Esophagus squamous epithelium (tissue), 5 donors: ENCODE data around the gene S100A1. TPM values are rescaled to one million over a fixed set of nuclear protein-coding genes. Genes with fewer than 3 reads are reported as not detected.
"Not testable (repeated sequence)": the region's sequence is repeated elsewhere in the genome, so short reads cannot be mapped to it uniquely, and the experiment has no call there.

Source experiments
- DNase-seq: peaks from one replicate; lab custom pipeline; 2025; lab: John Stamatoyannopoulos, UW
- H3K27ac ChIP-seq, 4 donors: fragments of 200-600 bp; sonication (generic); one replicate each; pipeline ENCODE4 v1.5.1; 2016 to 2019; ENCODE audit warnings: mild to moderate bottlenecking in 1 of 4
- H3K27me3 ChIP-seq, 4 donors: fragments of 200-600 bp; sonication (generic); 1 replicate in 3 of 4; 2 replicates in 1 of 4; pipeline versions ENCODE4 v1.5.1 to v1.6.0; 2017 to 2021; ENCODE audit warnings: antibody characterized with exemption in 1 of 4
- H3K36me3 ChIP-seq, 3 donors: fragments of 200-600 bp; sonication (generic); one replicate each; pipeline ENCODE4 v1.5.1; 2016 to 2019
- H3K4me1 ChIP-seq, 3 donors: fragments of 200-600 bp; sonication (generic); one replicate each; pipeline ENCODE4 v1.5.1; 2017 to 2019
- H3K4me3 ChIP-seq, 4 donors: fragments of 200-600 bp; sonication (generic); 1 replicate in 3 of 4; 2 replicates in 1 of 4; pipeline ENCODE4 v1.5.1; 2016 to 2019; ENCODE audit warnings: mild to moderate bottlenecking in 2 of 4, moderate library complexity in 1 of 4
- H3K9me3 ChIP-seq, 3 donors: fragments of 200-600 bp; sonication (generic); one replicate each; pipeline ENCODE4 v1.5.1; 2016 to 2019
- CTCF ChIP-seq, 6 experiments: fragments of 450-650 bp in 4 of 6; fragments of 200-600 bp in 2 of 6; sonication (generic) in 2 of 6; IDR thresholded peaks; one replicate each; pipeline ENCODE4 v1.5.1; 2016 to 2019; ENCODE audit warnings: antibody characterized with exemption in 6 of 6, mild to moderate bottlenecking in 4 of 6, moderate library complexity in 4 of 6
- POLR2A ChIP-seq, 4 donors: fragments of 450-650 bp; IDR thresholded peaks; one replicate each; pipeline ENCODE4 v1.6.1; 2017; ENCODE audit warnings: antibody characterized with exemption in 4 of 4, mild to moderate bottlenecking in 4 of 4, moderate library complexity in 3 of 4
- WGBS, 2 donors: methylation state at CpG; one replicate each; pipeline ENCODE4 v1.1.5; 2018; 5-methylcytosine and 5-hydroxymethylcytosine counted together
- intact Hi-C: fragments of 100-400 bp; cut with DNase I; formaldehyde crosslinking; loops from one replicate; pipeline ENCODE4 v1.15.0; 2022
- total RNA-seq, 4 donors: library from RNA; depleted of rRNA; stranded (reverse); fragments of >200 nt; gene quantifications; one replicate each; pipeline ENCODE4 v1.1.0, GENCODE V29; 2016
- donor health status: DM: yes; HTN: yes; CAD: no.

Gene S100A1
- total RNA-seq, 4 donors from 2014 or later, result 1.8 TPM; not detected in 3

DNA sequence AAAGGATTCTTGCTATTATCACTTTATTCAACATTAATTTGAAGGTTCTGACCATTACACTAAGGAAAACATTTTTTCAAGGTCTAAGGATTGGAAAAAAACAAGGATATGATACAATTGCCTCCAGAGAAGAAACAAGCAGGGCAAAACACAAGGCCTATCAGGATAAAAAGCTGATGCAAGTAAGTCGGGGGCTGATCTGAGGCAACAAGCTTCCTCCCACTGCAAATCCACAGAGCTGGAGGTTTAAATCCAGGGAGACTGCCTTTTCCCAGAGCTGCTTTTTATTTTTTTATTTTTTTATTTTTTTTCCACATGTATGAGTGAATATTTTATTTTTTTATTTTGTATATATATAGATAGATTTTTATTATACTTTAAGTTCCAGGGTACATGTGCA lies 43.2 kb upstream of the S100A1 start:
- Histone ChIP-seq H3K4me3 (no peak overlapping the region), H3K9me3 (no peaks in the 10 kb centered on the region), H3K27ac (no peak overlapping the region), H3K36me3 (no peaks in the 10 kb centered on the region), H3K4me1 (no peaks in the 10 kb centered on the region), H3K27me3 (no peaks in the 10 kb centered on the region)
- intact Hi-C loops, result no loop called here
- 80 to 82% methylated on average over 1 of the region's 1 CpG for WGBS, 2 donors
- DNase-seq, result no peak
- no peak for TF ChIP-seq CTCF (IDR thresholded peaks at IDR 0.05)
- TF ChIP-seq POLR2A (IDR thresholded peaks at IDR 0.05), result no peak

DNA sequence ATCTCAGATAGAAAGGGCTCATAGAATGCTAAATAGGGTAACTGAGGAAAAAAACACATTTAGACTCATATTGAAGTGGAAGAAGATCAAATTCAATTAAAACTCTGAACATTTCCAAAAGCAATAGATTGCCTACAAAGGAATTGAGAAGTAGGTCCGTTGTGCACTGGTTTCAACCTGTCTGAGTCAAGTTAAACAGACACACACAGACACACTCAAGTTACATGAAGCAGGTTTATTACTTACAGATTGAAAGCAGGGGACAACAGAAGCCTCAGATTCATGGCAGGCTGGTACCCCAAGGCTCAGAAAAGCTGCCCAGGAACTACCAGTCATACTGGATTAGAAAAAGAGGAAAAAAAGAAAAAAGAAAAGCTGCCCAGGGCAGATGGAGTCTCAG lies 41.9 kb upstream of the S100A1 start:
- intact Hi-C loops, result no loop called here
- H3K36me3 ChIP-seq, result no peaks in the 10 kb centered on the region
- H3K4me3 ChIP-seq, result no peak overlapping the region
- WGBS, 2 donors, result 45 to 55% methylated on average over 1 of the region's 1 CpG
- H3K27ac ChIP-seq, result no peak overlapping the region
- no peaks in the 10 kb centered on the region for H3K4me1 ChIP-seq
- no peaks in the 10 kb centered on the region for H3K9me3 ChIP-seq
- TF ChIP-seq CTCF (IDR thresholded peaks at IDR 0.05) (no peak), POLR2A (IDR thresholded peaks at IDR 0.05) (no peak)
- H3K27me3 ChIP-seq, result no peaks in the 10 kb centered on the region
- no peak for DNase-seq

DNA sequence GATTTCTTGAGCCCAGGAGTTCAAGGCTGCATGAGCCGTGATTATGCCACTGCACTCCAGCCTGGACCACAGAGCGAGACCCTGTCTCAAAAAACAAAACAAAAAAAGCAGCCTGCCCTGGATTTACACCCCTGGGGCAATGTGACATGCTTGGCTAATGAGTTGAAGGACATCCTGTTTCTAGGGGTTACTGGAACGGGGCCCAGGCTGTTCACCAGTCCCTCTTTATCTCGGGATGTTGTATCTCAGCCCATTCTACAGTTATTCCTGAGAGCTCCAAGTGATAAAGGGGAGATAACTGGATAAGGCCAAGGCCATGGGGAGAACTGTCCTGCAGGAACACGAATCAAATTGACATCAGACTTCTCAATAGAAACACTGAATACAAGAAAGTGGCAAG lies 40.9 kb upstream of the S100A1 start:
- 76 to 82% methylated on average over 5 of the region's 5 CpGs for WGBS, 2 donors

DNA sequence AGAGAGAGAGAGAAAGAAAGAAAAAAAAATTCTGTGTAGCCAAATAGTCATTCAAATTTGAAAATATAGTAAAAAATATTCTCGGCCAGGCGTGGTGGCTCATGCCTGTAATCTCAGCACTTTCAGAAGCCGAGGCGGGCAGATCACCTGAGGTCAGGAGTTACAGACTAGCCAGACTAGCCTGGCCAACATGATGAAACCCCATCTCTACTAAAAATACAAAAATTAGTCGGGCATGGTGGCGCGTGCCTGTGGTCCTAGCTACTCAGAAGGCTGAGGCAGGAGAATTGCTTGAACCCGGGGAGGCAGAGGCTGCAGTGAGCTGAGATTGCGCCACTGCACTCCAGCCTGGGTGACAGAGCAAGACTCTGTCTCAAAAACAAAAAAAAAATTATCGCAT lies 40.2 kb upstream of the S100A1 start:
- H3K4me1 ChIP-seq, result not testable (repeated sequence)

More for the DNA sequence above, 40.9 kb upstream of the S100A1 start:
- Histone ChIP-seq H3K4me1 (no peaks in the 10 kb centered on the region), H3K9me3 (no peaks in the 10 kb centered on the region), H3K4me3 (no peak overlapping the region), H3K27ac (no peak overlapping the region), H3K27me3 (no peaks in the 10 kb centered on the region), H3K36me3 (no peaks in the 10 kb centered on the region)
- DNase-seq, result no peak
- no peak for TF ChIP-seq CTCF (IDR thresholded peaks at IDR 0.05)
- TF ChIP-seq POLR2A (IDR thresholded peaks at IDR 0.05), result no peak
- intact Hi-C loops, result no loop called here

DNA sequence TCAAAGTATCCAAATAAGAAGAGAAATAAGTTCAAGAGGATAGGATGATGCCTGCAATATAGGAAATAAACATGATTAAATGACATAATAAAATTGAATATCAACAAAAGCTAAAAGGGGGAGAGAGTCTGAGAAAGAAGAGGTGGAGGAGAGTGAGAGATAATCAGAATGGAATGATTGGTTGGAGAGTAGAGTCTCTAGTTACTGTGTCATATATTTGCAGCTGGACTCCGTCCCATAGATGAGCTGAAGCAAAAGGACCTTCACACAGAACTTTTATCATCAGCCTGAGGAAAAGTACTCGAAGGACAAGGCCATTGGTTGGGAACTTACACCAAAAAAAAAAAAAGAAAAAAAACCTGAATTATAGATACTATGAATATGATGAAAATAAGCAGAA lies 39.8 kb upstream of the S100A1 start:
- no peak for DNase-seq
- Histone ChIP-seq H3K27me3 (no peaks in the 10 kb centered on the region), H3K4me3 (no peak overlapping the region), H3K27ac (no peak overlapping the region), H3K9me3 (no peaks in the 10 kb centered on the region), H3K4me1 (no peaks in the 10 kb centered on the region), H3K36me3 (no peaks in the 10 kb centered on the region)
- intact Hi-C loops, result no loop called here
- TF ChIP-seq POLR2A (IDR thresholded peaks at IDR 0.05), result no peak
- TF ChIP-seq CTCF (IDR thresholded peaks at IDR 0.05), result no peak
- 74 to 93% methylated on average over 2 of the region's 2 CpGs for WGBS, 2 donors

More for the DNA sequence above, 40.2 kb upstream of the S100A1 start:
- H3K36me3 ChIP-seq, H3K27ac ChIP-seq, DNase-seq, H3K9me3 ChIP-seq, H3K4me3 ChIP-seq, H3K27me3 ChIP-seq, intact Hi-C loops: not testable (repeated sequence)
- WGBS, 2 donors, result 85 to 87% methylated on average over 9 to 10 of the region's 10 CpGs

GRCh38 chr1:153592748-153593147 lies 35.5 kb upstream of the S100A1 start:
- TF ChIP-seq POLR2A (IDR thresholded peaks at IDR 0.05) (no peak), CTCF (IDR thresholded peaks at IDR 0.05) (no peak)
- 63 to 64% methylated on average over 4 of the region's 4 CpGs for WGBS, 2 donors
- no peaks in the 10 kb centered on the region for H3K36me3 ChIP-seq
- intact Hi-C loops, result no loop called here
- H3K27ac ChIP-seq, result no peak overlapping the region
- no peaks in the 10 kb centered on the region for H3K4me1 ChIP-seq
- H3K4me3 ChIP-seq, result no peak overlapping the region
- no peaks in the 10 kb centered on the region for H3K27me3 ChIP-seq
- no peak for DNase-seq
- no peaks in the 10 kb centered on the region for H3K9me3 ChIP-seq
